ENCODE results near the gene PHEX.

The PHEX gene

GRCh38 chrX:22147214-22147613 is 115.1 kb downstream of the PHEX start:
- Histone ChIP-seq H4K91ac (ENCODE audit: low read length) (no peak overlapping the region), H3K9ac (ENCODE audit: low read length) (no peak overlapping the region), H3K9me3 (ENCODE audit: control insufficient read depth, low read length) (no peaks in the 10 kb centered on the region), H2BK15ac (ENCODE audit: low read depth, poor library complexity, severe bottlenecking) (no peak overlapping the region), H4K8ac (ENCODE audit: low read length) (no peak overlapping the region), H2BK5ac (ENCODE audit: low read depth, low read length, poor library complexity, severe bottlenecking) (no peak overlapping the region), H3K4me2 (ENCODE audit: low read length, poor library complexity, severe bottlenecking) (no peak overlapping the region), H3K4me3 (ENCODE audit: insufficient read depth in 1 of 2, low read depth in 1 of 2, low read length in 2 of 2) (no peak overlapping the region), H3K27ac (ENCODE audit: low read length, poor library complexity, severe bottlenecking) (no peak overlapping the region), H3K14ac (ENCODE audit: low read length in 2 of 2) (no peak overlapping the region), H3K36me3 (ENCODE audit: control insufficient read depth in 1 of 2, insufficient read depth in 2 of 2, low read depth in 1 of 2, low read length in 2 of 2) (no peaks in the 10 kb centered on the region), H3K4me1 (ENCODE audit: control insufficient read depth, insufficient read depth, low read depth, low read length) (no peaks in the 10 kb centered on the region), H3K4ac (ENCODE audit: low read depth in 1 of 2, low read length in 2 of 2) (no peak overlapping the region), H2AK5ac (ENCODE audit: low read length, severe bottlenecking) (no peak overlapping the region), H3K79me1 (replicated peaks; ENCODE audit: low read length, poor library complexity, severe bottlenecking) (no peaks in the 10 kb centered on the region), H2BK120ac (ENCODE audit: low read depth, low read length) (no peak overlapping the region), H2BK12ac (ENCODE audit: low read length in 2 of 2) (no peak overlapping the region), H2AFZ (ENCODE audit: low read depth, low read length) (no peak overlapping the region), H3K18ac (ENCODE audit: low read depth in 1 of 2, low read length in 2 of 2) (no peak overlapping the region), H3K27me3 (ENCODE audit: control insufficient read depth in 1 of 2, insufficient read depth in 1 of 2, low read length in 2 of 2) (no peaks in the 10 kb centered on the region), H3K23ac (ENCODE audit: low read length in 2 of 2) (no peak overlapping the region)
- WGBS, result 67% methylated on average over 1 of the region's 1 CpG
- DNase-seq, result no peak

GRCh38 chrX:22147942-22148341 is 115.8 kb downstream of the PHEX start:
- DNase-seq, result no peak
- Histone ChIP-seq H3K4me2 (ENCODE audit: low read length, poor library complexity, severe bottlenecking) (no peak overlapping the region), H2BK5ac (ENCODE audit: low read depth, low read length, poor library complexity, severe bottlenecking) (no peak overlapping the region), H2BK12ac (ENCODE audit: low read length in 2 of 2) (no peak overlapping the region), H3K9ac (ENCODE audit: low read length) (no peak overlapping the region), H3K27me3 (ENCODE audit: control insufficient read depth in 1 of 2, insufficient read depth in 1 of 2, low read length in 2 of 2) (no peaks in the 10 kb centered on the region), H3K4me1 (ENCODE audit: control insufficient read depth, insufficient read depth, low read depth, low read length) (no peaks in the 10 kb centered on the region), H4K8ac (ENCODE audit: low read length) (no peak overlapping the region), H3K4me3 (ENCODE audit: insufficient read depth in 1 of 2, low read depth in 1 of 2, low read length in 2 of 2) (no peak overlapping the region), H2BK120ac (ENCODE audit: low read depth, low read length) (no peak overlapping the region), H3K18ac (ENCODE audit: low read depth in 1 of 2, low read length in 2 of 2) (no peak overlapping the region), H3K23ac (ENCODE audit: low read length in 2 of 2) (no peak overlapping the region), H3K14ac (ENCODE audit: low read length in 2 of 2) (no peak overlapping the region), H2AFZ (ENCODE audit: low read depth, low read length) (no peak overlapping the region), H3K36me3 (ENCODE audit: control insufficient read depth in 1 of 2, insufficient read depth in 2 of 2, low read depth in 1 of 2, low read length in 2 of 2) (no peaks in the 10 kb centered on the region), H3K4ac (ENCODE audit: low read depth in 1 of 2, low read length in 2 of 2) (no peak overlapping the region), H2BK15ac (ENCODE audit: low read depth, poor library complexity, severe bottlenecking) (no peak overlapping the region), H4K91ac (ENCODE audit: low read length) (no peak overlapping the region), H2AK5ac (ENCODE audit: low read length, severe bottlenecking) (no peak overlapping the region), H3K27ac (ENCODE audit: low read length, poor library complexity, severe bottlenecking) (no peak overlapping the region), H3K79me1 (replicated peaks; ENCODE audit: low read length, poor library complexity, severe bottlenecking) (no peaks in the 10 kb centered on the region), H3K9me3 (ENCODE audit: control insufficient read depth, low read length) (no peaks in the 10 kb centered on the region)
- WGBS, result 80% methylated on average over 1 of the region's 3 CpGs

GRCh38 chrX:22148565-22148964 is 116.4 kb downstream of the PHEX start:
- Histone ChIP-seq H4K91ac (ENCODE audit: low read length) (no peak overlapping the region), H2BK120ac (ENCODE audit: low read depth, low read length) (no peak overlapping the region), H2AK5ac (ENCODE audit: low read length, severe bottlenecking) (no peak overlapping the region), H3K9me3 (ENCODE audit: control insufficient read depth, low read length) (no peaks in the 10 kb centered on the region), H3K79me1 (replicated peaks; ENCODE audit: low read length, poor library complexity, severe bottlenecking) (no peaks in the 10 kb centered on the region), H3K4me3 (ENCODE audit: insufficient read depth in 1 of 2, low read depth in 1 of 2, low read length in 2 of 2) (no peak overlapping the region), H2BK5ac (ENCODE audit: low read depth, low read length, poor library complexity, severe bottlenecking) (no peak overlapping the region), H3K27me3 (ENCODE audit: control insufficient read depth in 1 of 2, insufficient read depth in 1 of 2, low read length in 2 of 2) (no peaks in the 10 kb centered on the region), H3K14ac (ENCODE audit: low read length in 2 of 2) (no peak overlapping the region), H3K4me2 (ENCODE audit: low read length, poor library complexity, severe bottlenecking) (no peak overlapping the region), H3K36me3 (ENCODE audit: control insufficient read depth in 1 of 2, insufficient read depth in 2 of 2, low read depth in 1 of 2, low read length in 2 of 2) (no peaks in the 10 kb centered on the region), H3K4ac (ENCODE audit: low read depth in 1 of 2, low read length in 2 of 2) (no peak overlapping the region), H2AFZ (ENCODE audit: low read depth, low read length) (no peak overlapping the region), H3K4me1 (ENCODE audit: control insufficient read depth, insufficient read depth, low read depth, low read length) (no peaks in the 10 kb centered on the region), H2BK15ac (ENCODE audit: low read depth, poor library complexity, severe bottlenecking) (no peak overlapping the region), H3K9ac (ENCODE audit: low read length) (no peak overlapping the region), H4K8ac (ENCODE audit: low read length) (no peak overlapping the region), H3K23ac (ENCODE audit: low read length in 2 of 2) (no peak overlapping the region), H3K18ac (ENCODE audit: low read depth in 1 of 2, low read length in 2 of 2) (no peak overlapping the region), H3K27ac (ENCODE audit: low read length, poor library complexity, severe bottlenecking) (no peak overlapping the region), H2BK12ac (ENCODE audit: low read length in 2 of 2) (no peak overlapping the region)
- no peak for DNase-seq
- WGBS, result 100% methylated on average over 1 of the region's 2 CpGs

GRCh38 chrX:22150371-22150770 is 118.2 kb downstream of the PHEX start:
- no peak overlapping the region for H2BK120ac ChIP-seq (ENCODE audit: low read depth, low read length)
- no peak overlapping the region for H3K14ac ChIP-seq (ENCODE audit: low read length in 2 of 2)
- H3K36me3 ChIP-seq (ENCODE audit: control insufficient read depth in 1 of 2, insufficient read depth in 2 of 2, low read depth in 1 of 2, low read length in 2 of 2), result no peaks in the 10 kb centered on the region
- H2BK5ac ChIP-seq (ENCODE audit: low read depth, low read length, poor library complexity, severe bottlenecking), result no peak overlapping the region
- no peak overlapping the region for H3K23ac ChIP-seq (ENCODE audit: low read length in 2 of 2)
- H3K9ac ChIP-seq (ENCODE audit: low read length), result no peak overlapping the region
- H4K91ac ChIP-seq (ENCODE audit: low read length), result no peak overlapping the region
- H3K27ac ChIP-seq (ENCODE audit: low read length, poor library complexity, severe bottlenecking), result no peak overlapping the region
- H3K4ac ChIP-seq (ENCODE audit: low read depth in 1 of 2, low read length in 2 of 2), result no peak overlapping the region
- no peak overlapping the region for H4K8ac ChIP-seq (ENCODE audit: low read length)
- peaks cover 0 to 2% of the 10 kb centered on the region in 2 experiments for H3K27me3 ChIP-seq (ENCODE audit: control insufficient read depth in 1 of 2, insufficient read depth in 1 of 2, low read length in 2 of 2)
- H2BK12ac ChIP-seq (ENCODE audit: low read length in 2 of 2), result no peak overlapping the region
- no peak overlapping the region for H3K18ac ChIP-seq (ENCODE audit: low read depth in 1 of 2, low read length in 2 of 2)
- WGBS, result 83% methylated on average over 2 of the region's 3 CpGs
- H3K4me3 ChIP-seq (ENCODE audit: insufficient read depth in 1 of 2, low read depth in 1 of 2, low read length in 2 of 2), result no peak overlapping the region
- no peak overlapping the region for H3K4me2 ChIP-seq (ENCODE audit: low read length, poor library complexity, severe bottlenecking)
- H3K79me1 ChIP-seq (replicated peaks; ENCODE audit: low read length, poor library complexity, severe bottlenecking), result no peaks in the 10 kb centered on the region
- H3K4me1 ChIP-seq (ENCODE audit: control insufficient read depth, insufficient read depth, low read depth, low read length), result no peaks in the 10 kb centered on the region
- H2AK5ac ChIP-seq (ENCODE audit: low read length, severe bottlenecking), result no peak overlapping the region
- no peaks in the 10 kb centered on the region for H3K9me3 ChIP-seq (ENCODE audit: control insufficient read depth, low read length)
- H2BK15ac ChIP-seq (ENCODE audit: low read depth, poor library complexity, severe bottlenecking), result no peak overlapping the region
- H2AFZ ChIP-seq (ENCODE audit: low read depth, low read length), result no peak overlapping the region
- no peak for DNase-seq
